HG02610 (cell line): ENCODE results near the gene PPP1R1A.
A peak's percentile ranks its signal among the peaks of the same experiment; 100 is the strongest.

Source experiments
- ATAC-seq: cut with Tn5 transposase; IDR thresholded peaks from one replicate; pipeline ENCODE4 v1.9.1; 2021; ENCODE audit warnings: mild to moderate bottlenecking, moderate library complexity; ENCODE audit not compliant: unreplicated experiment

The PPP1R1A gene

DNA sequence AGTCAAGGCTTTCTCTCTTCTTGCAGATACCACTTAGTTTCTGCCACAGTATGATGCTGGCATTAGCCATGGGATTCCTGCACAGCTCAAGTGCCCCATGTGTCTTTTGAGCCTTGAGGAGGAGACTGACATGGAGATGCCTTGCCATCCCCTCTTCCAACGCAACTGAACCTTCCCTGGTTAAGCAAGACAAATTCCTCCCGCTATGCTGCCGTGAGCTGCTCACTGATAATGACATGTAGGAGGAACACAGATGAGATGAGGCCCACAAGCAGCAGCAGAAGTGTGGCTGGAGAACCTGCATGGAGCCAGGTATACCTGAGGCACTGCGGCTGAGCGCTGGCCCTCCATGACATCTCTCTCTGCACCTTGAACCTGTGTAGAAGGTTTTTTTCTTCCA lies 15.4 kb upstream of the PPP1R1A start:
- ATAC-seq = no peak

DNA sequence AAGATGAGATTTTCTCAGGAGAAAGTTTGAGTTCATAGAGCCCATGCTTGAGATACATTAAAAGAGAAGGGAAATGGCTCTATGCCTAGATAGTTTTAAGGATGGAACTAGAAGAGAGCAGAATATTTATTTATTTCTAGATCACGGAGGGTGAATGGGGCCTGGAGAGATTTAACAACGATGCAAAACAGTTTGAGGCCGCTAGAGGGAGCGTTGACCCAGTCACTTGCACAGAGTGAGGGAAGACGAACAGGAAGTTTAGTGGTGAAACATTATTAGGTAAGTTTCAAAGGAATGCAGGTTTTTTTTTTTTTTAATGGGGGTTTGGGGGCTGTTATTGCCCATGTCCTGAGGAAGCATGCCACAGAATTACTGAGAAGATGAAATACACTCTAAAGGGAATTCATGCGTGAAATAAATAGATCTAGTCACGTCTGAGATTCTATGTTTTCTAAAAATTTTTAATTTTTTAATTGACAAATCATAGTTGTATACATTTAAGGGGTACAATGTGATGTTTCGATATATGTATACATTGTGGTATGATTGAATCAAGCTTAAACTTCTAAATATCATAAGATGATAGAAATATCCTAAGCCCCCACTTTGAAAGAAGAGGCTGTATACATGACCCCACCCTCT lies 14.8 kb upstream of the PPP1R1A start:
- ATAC-seq = peak; percentile 92

DNA sequence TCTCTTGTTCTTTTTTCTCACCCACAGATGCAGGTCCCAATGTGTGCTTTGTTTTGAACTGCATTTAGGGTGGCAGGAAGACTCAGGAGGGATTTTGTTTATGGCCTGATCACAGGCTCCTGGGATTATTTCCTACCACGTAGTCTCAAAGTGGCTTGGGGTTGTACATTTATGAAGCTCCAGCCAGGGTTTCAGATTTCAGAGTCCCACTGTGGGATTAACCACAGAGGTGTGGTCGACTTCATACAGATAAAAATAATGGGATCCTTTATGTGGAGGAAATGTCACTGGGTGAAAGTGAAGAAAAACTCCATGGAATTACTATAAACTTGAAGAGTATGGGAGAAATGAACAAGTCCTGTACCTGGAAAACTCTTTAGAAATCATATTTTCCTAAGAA lies 14.2 kb upstream of the PPP1R1A start:
- ATAC-seq = no peak

DNA sequence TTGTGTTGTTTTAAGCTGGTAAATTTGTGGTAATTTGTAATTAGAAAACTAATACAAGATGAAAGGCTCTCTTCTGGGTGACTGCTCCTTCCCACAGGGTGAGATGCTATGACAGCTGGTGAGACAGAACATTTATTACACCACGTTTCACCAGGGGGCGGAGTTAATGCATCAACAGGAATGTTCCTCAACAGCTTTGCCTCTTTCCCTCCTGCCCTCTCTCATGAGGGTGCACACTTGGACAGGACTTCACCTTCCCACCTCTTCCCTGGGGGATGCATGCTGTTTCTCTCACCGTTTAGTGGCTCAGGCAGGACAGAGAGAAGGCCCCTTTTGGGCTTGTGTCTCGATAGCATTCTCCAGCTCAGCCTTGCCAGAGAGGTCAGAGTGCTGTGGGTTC lies 13.4 kb upstream of the PPP1R1A start:
- no peak for ATAC-seq

DNA sequence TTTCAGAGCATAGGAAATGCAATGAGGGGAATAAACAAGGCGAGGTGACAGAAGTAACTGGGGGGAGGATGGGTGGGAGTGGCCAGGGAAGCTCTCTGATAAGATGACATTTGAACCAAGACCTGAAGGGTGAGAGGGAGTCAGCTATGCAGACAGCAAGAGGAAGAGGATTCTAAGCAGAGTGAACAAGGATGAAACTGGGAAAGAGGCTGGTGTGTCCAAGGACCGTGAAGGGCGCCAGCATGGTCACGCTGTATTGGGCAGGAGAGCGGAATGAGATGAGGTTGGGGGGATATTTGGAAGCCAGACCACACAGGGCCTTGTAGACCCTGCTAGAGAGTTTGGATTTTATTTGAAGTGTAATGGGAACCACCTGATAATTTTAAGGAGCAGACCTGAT lies 10.5 kb upstream of the PPP1R1A start:
- ATAC-seq = no peak

DNA sequence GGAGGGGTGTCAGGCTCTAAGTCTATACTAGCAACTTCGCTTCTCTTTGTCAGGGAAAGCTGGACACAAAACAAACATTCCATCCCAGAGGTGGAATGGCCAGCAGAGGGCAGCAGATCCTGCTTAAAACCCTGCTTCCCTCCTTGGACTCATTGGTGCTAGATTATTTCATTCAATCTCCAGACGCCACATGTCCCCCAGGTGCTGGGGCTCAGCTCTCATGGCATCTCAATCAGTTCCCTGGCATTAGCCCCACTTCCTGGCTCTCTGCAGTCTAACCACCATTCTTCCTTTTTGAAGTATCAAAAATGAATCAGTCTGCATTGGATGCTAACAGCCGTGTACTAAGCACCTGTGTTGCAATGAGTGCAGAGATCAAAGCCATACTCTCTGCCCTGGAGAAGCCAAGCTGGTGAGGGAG lies 8.1 kb upstream of the PPP1R1A start:
- ATAC-seq = no peak

DNA sequence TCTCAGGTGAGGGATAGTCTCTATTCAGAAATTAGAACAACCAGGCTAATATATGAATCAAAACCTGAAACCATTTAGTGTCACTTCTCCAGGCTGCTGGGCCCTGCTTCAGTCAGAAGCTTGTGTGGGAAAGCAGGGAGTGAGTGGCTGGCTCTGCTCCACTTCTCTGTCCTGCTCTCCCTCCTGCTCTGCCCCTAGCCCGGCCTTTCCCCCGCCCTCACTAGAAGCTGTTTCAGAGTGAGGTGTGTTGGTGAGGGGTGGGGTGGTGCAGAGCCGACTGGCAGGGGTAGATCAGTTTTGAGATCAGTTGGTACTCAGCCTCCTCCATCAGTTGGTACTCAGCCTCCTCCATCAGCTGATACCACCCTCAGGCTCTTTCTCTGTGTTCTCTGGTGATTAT lies 7.0 kb upstream of the PPP1R1A start:
- no peak for ATAC-seq

DNA sequence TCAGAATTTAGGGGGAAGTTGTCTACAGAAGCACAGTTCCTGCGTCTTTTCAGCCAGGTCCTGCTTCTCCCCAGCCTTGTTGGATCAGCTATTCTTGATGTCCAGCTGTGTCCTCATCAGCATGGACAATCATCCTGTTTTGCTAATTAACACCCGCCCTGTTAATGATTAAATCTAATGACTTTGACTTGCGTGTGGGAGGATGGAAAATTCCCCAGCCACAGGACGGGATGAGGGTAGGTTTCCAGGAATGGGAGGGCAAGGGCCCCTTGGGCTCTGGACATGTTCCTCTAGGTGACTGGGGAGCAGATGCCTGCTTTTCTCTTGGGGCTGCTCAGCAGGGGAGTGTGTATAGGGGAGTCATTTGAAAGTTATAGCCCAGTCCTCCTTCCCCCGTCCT lies 5.3 kb upstream of the PPP1R1A start:
- ATAC-seq = no peak

DNA sequence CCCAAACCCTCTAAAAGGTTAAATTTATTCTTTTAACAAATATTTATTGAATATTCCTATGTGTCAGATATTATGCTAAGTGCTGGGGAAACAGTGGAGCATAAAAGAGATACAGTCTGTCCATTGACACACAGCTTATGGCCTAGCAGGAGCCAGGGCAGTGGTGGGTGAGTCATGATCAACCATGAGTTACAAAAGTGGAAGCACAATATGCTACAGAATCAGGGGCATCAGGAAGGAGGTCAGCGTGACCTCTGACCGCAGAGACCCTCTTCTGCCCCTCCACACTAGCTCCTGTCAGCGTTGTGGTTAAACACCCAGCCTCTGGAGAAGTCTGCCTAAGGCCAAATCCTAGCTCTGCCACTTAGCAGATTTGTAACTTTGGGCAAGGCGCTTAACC lies 4.7 kb upstream of the PPP1R1A start:
- no peak for ATAC-seq

DNA sequence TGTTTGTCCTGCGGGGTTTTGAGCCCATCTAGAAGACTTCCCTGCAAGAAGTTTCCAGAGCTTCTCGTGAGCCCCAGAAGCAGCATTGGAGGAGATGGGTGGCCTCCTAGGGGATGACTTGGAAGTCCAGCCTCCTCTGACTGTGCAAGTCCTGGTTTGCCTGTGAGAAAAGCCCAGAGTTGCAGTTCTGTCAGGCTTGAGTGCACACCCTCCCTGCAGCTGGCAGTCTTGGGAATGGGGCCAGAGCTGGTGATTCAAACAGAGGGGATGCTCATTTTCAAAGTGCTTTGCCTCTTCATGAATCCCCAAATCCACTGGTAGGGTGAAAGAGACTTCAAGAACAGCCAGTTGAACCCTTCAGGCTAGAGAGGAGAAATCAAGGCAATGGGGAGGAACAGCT lies 3.9 kb upstream of the PPP1R1A start:
- ATAC-seq = no peak

DNA sequence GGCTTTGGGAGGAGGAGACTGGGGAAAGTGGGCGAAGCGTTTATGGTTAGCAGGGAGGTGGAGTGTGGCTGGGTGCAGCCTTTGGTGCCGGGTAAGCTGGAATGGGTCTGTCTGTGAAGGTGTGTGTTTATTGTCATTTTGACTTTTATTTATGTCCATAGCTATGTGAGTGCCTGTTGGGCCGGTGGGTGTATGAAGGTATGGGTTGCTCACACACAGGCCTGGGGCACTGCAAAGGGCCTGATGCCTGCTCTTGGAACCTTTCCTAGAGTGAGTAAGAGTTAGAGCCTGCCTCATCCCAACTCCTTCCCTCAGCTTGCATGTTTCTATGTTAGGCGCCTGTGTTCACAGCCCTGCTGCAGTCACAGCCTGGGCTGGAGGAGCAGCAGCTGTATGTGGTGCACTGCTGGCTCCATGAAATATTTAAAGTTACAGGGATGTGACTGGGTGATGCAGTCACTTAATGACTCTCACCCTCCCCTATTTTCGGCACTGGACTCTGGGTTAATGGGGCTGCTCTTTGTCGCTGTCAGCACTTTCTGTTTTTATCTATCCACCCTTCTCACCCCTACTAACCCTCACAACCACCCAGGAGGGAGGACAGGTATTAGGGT lies 2.6 kb upstream of the PPP1R1A start:
- ATAC-seq = no peak

DNA sequence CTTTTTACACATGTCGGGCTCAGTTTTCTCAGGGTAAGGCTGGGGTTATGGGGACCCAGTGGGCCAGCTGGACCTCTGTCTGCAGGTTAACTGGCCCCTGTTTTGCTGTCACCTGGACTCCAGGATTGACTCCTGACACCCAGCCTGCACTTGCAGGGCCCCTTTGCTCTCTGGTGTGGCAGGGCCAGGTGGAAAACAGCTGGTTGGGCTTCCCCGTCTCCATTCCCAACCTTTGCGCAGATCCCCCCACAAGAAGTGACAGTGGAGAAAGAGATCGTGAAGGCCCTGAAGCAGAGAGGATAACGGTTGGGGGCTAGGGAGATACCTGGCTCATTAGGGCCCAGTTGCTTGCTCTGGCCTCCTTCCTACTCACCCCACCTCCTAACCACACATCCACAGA lies 1.5 kb upstream of the PPP1R1A start:
- no peak for ATAC-seq

DNA sequence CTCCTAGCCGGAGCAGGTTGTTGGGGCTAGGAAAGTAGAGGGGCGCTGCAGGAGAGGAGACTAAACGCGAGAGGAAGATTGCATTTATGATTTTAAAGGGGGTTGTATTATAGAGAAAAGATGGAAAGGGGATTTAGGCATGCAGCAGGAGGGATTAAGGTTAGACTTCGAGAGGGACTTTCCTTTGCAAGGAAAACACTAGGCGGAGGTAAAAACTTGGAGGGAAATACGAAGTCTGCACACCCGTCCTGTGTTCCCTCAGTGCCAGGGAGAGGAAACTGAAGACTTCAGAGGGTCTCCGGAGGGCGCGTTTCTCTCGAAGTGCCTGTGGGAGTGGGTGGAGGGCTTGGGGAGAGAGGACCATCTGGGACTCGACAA lies 420 bp upstream of the PPP1R1A start:
- ATAC-seq = no peak

DNA sequence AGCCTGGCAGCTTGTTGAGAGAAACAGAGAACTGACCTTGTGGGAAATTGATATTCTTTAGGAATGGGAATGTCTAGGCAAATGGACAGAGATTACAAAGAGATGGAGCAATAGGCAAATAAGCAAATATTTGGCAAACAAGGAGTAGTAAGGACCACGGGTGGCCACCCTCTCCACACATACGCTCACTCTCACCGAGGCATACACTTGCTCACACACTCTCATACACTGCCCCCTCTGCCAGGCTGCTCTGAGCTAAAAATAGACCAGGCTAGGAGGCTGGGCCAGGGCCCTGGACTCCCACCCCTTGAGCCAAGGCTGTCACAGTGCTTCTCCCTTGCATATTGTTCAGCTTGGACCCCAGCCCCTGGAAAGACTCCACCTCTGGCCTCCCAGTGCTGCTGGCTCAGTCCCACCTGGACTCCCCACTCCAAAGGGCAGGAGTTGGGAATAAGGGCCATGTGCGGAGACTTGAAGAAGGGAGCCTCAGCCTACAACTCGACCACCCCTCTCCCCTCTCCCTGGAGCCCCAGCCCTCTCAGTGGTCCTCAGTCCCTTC lies 1.1 kb downstream of the PPP1R1A start:
- no peak for ATAC-seq

DNA sequence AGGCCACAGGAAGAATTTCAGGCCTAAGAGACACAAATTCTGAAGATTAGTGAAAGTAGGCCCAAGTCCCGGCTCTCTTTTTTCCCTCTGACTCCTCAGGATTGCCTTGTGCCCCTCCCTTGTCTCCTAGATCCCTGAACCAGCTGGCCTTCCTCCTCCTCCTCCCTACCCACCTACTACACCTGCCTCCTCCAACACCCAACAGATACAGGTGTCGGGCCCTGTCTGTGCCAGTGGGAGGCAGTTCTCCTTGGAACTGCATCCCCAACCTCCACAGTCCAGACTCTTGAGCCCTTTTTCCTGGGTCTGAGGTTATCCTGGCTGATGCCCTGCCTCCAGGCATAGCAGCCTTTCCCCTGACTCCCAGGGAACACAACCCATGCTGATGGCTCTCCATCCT lies 1.8 kb downstream of the PPP1R1A start:
- no peak for ATAC-seq

DNA sequence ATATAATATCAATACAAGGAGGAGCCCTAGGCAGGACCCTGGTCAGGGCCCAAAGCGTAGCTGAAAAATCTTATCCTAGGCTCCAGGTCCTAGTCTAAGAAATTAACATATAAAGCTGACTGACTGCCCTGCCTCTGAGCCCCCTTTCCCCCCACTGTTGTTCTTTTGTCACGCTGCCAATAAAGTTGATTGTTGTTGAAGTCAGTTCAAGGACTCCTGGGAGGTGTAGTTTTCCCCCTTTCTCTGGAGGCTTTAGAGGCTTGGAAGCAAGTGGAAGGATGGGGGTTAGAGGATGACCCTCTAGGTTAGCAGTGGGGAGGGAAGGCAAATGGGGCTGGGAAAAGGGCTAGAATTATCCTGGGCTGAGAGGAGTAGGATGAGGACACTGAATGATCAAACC lies 3.2 kb downstream of the PPP1R1A start:
- no peak for ATAC-seq

DNA sequence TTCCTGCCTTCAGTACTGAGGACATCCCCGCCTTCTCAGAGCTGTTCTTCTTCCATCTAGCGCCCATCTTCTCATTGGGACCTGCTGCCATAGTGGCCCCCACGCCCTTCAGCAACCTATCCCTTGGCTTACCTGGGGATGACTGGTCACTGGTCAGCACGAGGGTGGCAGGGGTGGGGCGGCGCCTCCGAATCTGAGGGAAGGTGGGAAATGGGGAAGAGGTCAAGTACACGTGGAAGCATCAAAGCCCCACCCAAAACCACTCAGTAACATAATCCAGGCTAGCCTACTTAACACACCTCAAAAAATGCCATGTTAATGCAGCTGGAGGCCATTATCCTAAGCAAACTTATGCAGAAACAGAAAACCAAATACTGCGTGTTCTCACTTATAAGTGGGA lies 4.3 kb downstream of the PPP1R1A start:
- ATAC-seq = no peak

DNA sequence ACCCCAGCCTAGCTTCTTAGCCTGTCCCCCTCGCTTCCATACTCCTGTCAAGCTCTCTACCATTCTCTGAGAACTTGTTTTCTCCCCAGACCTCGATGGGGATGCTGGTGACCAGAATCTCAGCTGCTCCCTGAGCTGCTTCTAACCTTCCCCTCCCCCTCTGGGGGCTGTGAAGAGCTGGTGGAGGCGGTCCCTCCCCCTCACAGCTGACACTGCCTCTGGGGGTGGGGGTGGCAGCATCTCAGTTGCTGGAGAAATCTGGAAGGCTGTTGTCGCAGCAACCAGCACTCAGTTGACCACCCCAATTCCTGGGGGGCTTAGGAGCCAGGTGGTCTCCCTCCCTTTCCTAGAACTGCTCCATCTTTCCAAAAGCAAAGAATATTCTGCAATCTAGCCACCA lies 4.7 kb downstream of the PPP1R1A start:
- no peak for ATAC-seq

DNA sequence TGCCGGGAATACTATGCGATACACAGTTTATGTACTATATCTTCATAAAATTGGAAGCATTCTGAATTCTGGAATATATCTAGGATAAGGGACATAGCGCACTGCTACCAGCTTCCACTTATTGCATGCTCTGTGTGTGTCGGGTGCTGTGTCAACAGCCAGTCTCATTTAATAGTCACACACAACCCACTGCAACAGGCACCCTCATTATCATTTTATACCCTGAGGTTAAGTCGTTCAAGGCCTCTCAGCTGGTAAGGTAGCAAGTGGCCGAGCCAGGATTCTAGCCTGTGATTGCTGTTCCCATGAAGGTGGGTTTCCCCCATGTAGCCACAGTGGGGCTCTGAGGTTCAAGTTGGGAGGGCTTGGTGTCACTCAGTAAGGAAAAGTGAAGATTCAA lies 7.0 kb downstream of the PPP1R1A start:
- ATAC-seq = no peak

DNA sequence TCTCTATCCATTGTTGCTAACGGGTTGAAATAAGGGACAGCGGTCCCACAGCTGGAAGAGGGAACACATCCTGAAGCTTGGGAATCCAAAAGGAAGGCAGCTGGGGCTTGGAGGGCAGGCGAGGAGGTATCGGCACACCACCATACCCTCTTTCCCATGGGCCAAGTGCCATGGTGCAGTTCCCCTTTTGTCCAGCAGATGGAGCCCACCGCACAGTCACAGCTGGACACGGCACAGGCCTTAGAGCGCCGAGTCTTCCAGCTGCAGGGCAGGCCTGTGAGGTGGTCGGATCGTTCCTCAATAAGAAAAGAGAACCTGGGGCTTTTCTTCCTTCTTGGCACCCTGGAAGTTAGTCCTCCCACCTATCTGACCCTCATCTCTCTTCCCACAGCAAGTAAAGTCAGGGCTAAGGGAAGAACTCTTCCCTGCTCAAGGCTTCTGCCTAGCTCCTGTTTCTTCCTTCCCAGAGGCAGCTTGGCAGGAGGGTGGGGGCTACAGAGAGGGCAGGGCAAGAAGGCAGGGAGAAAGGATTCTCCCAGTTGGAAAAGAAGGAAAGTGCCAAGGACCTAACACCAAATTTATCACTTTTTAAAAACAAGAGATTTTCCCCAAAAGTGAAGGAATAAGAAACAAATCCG lies 8.6 kb downstream of the PPP1R1A start:
- ATAC-seq = peak; percentile 95

DNA sequence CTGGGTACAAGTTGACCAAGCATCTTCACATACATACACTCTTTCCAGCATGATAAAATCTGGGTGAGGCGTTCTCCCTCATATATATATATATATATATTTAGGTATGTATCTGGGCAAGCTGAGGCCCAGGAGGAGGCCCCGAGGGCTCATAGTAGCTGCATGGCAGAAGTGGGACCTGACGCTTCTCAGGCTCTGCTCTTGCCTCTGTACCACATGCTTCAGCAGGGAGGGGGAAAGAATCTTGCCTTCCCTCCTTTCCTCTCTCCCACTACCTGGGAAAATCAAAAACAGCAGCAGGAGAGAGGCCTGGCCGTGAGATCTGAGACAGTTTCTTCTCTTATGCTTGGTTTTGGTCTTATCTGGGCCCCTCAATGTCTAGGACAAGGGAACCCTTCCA lies 9.2 kb downstream of the PPP1R1A start:
- no peak for ATAC-seq

DNA sequence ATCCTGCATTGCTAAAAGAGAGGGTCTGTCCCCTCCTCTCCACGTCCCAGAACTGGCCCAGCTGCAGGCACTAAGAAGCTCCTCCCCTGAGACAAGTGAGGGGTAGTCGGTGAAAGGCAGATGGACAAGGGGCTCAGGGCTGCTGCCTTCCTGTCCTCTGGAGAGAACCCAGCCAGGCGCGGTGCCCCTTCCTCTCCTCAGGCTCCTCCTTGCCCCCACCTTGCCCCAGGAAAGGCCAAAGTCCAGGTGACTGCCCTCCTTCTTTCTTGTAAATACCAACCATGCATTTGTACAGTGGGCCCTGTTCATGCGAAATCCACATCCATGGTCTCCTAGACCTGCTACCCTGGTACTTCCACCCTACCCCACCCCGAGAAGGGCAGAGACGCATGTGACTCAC lies 9.7 kb downstream of the PPP1R1A start:
- ATAC-seq = no peak
